ENCODE measurements around the gene MMEL1.
"Not testable (repeated sequence)": the region's sequence is repeated elsewhere in the genome, so short reads cannot be mapped to it uniquely, and the experiment has no call there.

The MMEL1 gene

DNA sequence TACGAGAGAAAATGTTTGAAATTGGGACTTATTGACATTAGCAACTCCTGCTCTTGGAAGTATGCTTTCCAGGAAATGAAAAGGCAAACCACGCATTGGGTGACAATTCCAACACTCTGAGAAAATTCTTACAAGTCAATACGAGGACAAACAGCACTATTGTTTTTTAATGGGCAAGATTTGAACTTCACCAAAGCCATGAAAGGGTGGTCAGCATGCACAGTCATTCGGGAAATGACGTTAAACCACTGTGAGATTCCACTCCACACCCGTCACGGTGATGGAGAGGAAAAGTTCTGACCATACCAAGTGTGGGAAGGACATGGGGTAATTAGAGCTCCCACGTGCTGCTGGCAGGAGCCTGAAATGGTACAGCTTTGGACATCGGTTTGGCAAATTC lies 58.5 kb downstream of the MMEL1 start:
- no peak for DNase-seq (ENCODE audit: low read depth)
- H3K4me3 ChIP-seq (ENCODE audit: control insufficient read depth, low read depth, low read length): no peak overlapping the region
- TF ChIP-seq, protein P1, sequence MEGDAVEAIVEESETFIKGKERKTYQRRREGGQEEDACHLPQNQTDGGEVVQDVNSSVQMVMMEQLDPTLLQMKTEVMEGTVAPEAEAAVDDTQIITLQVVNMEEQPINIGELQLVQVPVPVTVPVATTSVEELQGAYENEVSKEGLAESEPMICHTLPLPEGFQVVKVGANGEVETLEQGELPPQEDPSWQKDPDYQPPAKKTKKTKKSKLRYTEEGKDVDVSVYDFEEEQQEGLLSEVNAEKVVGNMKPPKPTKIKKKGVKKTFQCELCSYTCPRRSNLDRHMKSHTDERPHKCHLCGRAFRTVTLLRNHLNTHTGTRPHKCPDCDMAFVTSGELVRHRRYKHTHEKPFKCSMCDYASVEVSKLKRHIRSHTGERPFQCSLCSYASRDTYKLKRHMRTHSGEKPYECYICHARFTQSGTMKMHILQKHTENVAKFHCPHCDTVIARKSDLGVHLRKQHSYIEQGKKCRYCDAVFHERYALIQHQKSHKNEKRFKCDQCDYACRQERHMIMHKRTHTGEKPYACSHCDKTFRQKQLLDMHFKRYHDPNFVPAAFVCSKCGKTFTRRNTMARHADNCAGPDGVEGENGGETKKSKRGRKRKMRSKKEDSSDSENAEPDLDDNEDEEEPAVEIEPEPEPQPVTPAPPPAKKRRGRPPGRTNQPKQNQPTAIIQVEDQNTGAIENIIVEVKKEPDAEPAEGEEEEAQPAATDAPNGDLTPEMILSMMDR (IDR thresholded peaks at IDR 0.05; ENCODE audit: control insufficient read depth, insufficient read depth, low read depth, low read length, missing control alignments): no peak

DNA sequence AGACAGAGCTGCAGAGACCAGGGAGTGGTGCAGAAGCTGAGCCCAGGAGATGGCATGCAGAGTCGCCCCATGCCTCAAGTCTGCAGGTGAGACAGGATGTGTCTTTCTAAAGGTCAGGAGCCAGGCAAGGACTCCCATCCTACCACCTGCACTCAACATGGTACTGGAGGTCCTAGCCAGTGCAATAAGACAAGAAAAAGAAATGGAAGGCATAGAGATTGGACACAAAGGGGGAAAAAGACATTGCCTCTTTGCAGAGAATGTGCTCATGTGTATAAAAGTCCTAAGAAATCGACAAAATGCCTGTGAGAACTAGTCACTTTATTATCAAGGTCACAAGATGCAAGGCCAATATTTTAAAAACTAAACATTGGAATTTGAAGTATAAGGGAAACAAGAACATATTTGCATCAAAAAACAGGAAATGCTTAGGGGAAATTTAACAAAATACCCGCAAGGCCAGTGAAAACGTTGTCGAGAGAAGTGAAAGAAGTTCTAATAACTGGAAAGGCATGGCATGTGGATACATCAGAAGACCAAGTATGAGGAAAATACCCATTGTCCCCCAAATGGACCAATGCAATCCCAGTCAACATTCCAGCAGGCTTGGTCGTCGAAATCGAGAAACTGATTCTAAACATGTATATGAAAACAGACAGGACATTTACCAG lies 59.4 kb downstream of the MMEL1 start:
- H3K4me3 ChIP-seq (ENCODE audit: control insufficient read depth, low read depth, low read length): no peak overlapping the region
- TF ChIP-seq, protein P1 (IDR thresholded peaks at IDR 0.05; ENCODE audit: control insufficient read depth, insufficient read depth, low read depth, low read length, missing control alignments): no peak
- no peak for DNase-seq (ENCODE audit: low read depth)

DNA sequence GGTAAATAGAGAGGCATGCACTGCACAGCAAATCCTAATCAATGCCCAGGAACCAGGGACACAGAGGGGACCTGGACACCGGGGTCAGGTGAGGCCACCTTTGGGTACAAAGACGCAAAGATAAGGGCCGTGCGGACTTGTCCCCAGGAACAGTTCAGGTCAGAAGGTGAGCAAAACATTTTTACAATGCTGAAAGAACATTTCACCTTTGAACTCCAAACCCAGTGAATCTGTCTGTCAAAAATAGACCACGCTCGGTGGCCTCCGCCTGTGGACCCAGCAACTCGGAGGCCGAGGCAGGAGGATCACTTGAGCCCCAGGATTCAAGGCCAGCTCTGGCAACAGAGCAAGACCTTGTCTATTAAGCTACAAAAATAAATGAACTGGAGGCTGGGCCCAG lies 61.5 kb downstream of the MMEL1 start:
- no peak for DNase-seq (ENCODE audit: low read depth)

DNA sequence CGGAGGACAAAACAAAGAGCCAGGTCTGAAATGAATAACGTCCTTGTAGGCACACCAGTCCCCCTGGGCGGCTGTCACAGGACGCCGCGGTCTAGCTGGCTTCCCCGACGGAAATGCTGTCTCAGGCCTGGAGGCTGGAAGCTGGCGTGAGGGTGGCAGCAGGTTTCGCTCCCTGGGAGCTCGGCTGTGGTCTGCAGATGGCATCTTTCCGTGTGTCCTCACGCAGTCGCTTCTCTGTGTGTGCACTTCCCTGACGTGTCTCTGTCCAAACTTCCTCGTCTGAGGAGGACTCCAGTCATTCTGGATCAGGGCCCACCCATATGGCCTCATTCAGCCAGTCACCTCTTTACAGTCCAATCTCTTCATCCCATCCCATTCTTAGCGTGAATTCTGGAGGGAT lies 62.5 kb downstream of the MMEL1 start:
- TF ChIP-seq, protein P1 (IDR thresholded peaks at IDR 0.05; ENCODE audit: control insufficient read depth, insufficient read depth, low read depth, low read length, missing control alignments): no peak
- DNase-seq (ENCODE audit: low read depth): no peak
- H3K4me3 ChIP-seq (ENCODE audit: control insufficient read depth, low read depth, low read length): no peak overlapping the region

More for the DNA sequence above, 61.5 kb downstream of the MMEL1 start:
- no peak overlapping the region for H3K4me3 ChIP-seq (ENCODE audit: control insufficient read depth, low read depth, low read length)
- TF ChIP-seq, protein P1 (IDR thresholded peaks at IDR 0.05; ENCODE audit: control insufficient read depth, insufficient read depth, low read depth, low read length, missing control alignments): no peak

DNA sequence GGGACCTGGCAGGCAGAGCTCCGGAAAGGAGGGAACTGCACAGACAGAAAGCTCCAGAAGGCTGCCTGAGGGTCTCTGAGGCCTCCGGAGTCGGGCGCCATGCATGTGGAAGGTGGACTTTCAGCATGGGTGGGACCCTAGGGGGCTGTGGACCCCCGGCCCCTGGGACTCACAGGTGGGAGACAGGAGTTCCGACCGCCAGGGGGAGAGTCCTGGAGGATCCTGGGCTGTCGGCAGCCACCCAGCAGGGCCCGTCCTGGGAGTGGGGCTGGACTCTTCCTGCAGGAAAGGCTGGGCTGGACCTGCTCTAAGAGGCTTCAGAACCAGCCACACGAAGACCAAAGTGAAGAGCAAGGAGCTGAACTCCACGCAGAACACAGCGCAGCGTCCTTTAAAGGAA lies 63.1 kb downstream of the MMEL1 start:
- not testable (repeated sequence) for DNase-seq (ENCODE audit: low read depth); H3K4me3 ChIP-seq (ENCODE audit: control insufficient read depth, low read depth, low read length)

DNA sequence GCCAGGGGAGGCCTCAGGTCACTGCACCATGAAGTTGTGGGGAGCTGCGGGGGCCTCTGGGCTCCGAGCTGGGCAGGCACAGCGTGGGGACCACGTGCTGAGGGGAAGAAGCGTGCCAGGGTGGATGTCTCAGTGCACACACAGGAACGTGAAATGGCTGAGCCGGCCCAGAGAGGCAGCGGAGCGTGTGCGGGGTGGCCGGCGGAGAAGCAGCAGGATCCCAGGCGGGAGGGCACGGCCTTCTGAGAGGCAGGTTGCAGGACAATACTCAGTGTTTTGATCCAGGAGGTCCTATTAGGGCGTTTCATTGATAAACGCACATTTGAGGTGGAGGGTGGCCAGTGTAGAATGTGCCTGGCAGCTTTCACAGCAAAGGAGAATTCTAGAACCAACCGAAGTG lies 63.8 kb downstream of the MMEL1 start:
- no peak overlapping the region for H3K4me3 ChIP-seq (ENCODE audit: control insufficient read depth, low read depth, low read length)
- TF ChIP-seq, protein P1 (IDR thresholded peaks at IDR 0.05; ENCODE audit: control insufficient read depth, insufficient read depth, low read depth, low read length, missing control alignments): no peak
- no peak for DNase-seq (ENCODE audit: low read depth)

DNA sequence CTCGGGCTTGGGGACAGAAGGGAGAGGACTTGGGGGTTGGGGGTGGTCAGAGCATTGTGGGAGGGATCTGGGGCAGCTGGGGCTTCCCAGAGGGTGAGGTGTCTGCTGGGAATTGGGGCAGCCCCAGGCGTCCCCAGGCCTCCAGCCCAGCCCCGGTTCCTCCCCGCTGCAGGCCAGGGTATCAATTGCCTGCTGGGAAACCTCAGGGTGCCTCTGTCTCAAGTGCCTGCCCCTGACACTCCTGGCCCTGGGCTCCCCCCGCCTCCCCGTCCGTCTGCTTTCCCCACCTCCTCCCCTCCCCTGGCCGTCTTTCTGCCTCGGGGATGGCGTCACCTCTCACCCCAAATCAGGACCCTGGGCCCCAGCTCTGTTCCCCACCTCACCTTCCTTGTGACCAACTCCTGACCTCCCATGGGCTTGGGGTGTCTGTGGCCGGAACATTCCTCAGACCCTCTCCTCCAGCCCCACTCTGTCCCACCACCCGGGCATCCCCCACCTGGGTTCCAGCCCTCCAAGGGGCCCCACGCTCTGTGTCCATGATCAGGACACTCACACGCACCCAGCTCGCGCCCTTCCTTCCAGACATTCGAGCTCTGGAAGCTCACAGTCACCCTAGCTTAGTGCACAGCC lies 64.5 kb downstream of the MMEL1 start:
- H3K4me3 ChIP-seq (ENCODE audit: control insufficient read depth, low read depth, low read length); DNase-seq (ENCODE audit: low read depth): not testable (repeated sequence)
